HG03039 (cell line): Measurements from ENCODE around the gene NFASC.

Experiments
- ATAC-seq: cut with Tn5 transposase; IDR thresholded peaks from one replicate; pipeline ENCODE4 v1.9.1; 2021; ENCODE audit warnings: mild to moderate bottlenecking, moderate library complexity; ENCODE audit not compliant: unreplicated experiment

NFASC gene

GRCh38 chr1:204858363-204858821 is 12.3 kb upstream of the NFASC start:
- ATAC-seq, result no peak

GRCh38 chr1:204859861-204860267 is 10.8 kb upstream of the NFASC start:
- ATAC-seq, result no peak

GRCh38 chr1:204863024-204863423 is 7.6 kb upstream of the NFASC start:
- ATAC-seq, result no peak

GRCh38 chr1:204863730-204864129 is 6.9 kb upstream of the NFASC start:
- no peak for ATAC-seq

- no peak for ATAC-seq
These were observed 4.5 kb upstream of the NFASC start for GRCh38 chr1:204866051-204866596.

GRCh38 chr1:204867203-204867602 is 3.5 kb upstream of the NFASC start:
- ATAC-seq, result no peak

- ATAC-seq, result no peak
These were observed 2.9 kb upstream of the NFASC start for GRCh38 chr1:204867666-204868339.

GRCh38 chr1:204868340-204868700 is 2.3 kb upstream of the NFASC start:
- ATAC-seq, result no peak

- no peak for ATAC-seq
These were observed 1.6 kb upstream of the NFASC start for GRCh38 chr1:204869097-204869496.

- no peak for ATAC-seq
These were observed 859 bp downstream of the NFASC start for GRCh38 chr1:204871405-204872037.

GRCh38 chr1:204872262-204872881 is 1.7 kb downstream of the NFASC start:
- ATAC-seq, result no peak

- ATAC-seq, result no peak
These were observed 2.5 kb downstream of the NFASC start for GRCh38 chr1:204873176-204873575.

- ATAC-seq, result no peak
These were observed 3.1 kb downstream of the NFASC start for GRCh38 chr1:204873714-204874113.

- ATAC-seq, result no peak
These were observed 3.6 kb downstream of the NFASC start for GRCh38 chr1:204874274-204874673.

GRCh38 chr1:204875255-204875654 is 4.6 kb downstream of the NFASC start:
- no peak for ATAC-seq

- no peak for ATAC-seq
These were observed 8.1 kb downstream of the NFASC start for GRCh38 chr1:204878621-204879234.

- ATAC-seq, result no peak
These were observed 8.7 kb downstream of the NFASC start for GRCh38 chr1:204879351-204879750.

- no peak for ATAC-seq
These were observed 10.2 kb downstream of the NFASC start for GRCh38 chr1:204880906-204881305.

GRCh38 chr1:204882479-204882878 is 11.8 kb downstream of the NFASC start:
- ATAC-seq, result no peak

- ATAC-seq, result no peak
These were observed 12.7 kb downstream of the NFASC start for GRCh38 chr1:204883405-204883804.

- ATAC-seq, result no peak
These were observed 14.6 kb downstream of the NFASC start for GRCh38 chr1:204885288-204885711.
